8988T (cell line): ENCODE data around the gene MRPL37.

Source experiments
- DNase-seq: peaks from one replicate; pipeline ENCODE4 v3.0.0; 2011

Gene MRPL37

DNA sequence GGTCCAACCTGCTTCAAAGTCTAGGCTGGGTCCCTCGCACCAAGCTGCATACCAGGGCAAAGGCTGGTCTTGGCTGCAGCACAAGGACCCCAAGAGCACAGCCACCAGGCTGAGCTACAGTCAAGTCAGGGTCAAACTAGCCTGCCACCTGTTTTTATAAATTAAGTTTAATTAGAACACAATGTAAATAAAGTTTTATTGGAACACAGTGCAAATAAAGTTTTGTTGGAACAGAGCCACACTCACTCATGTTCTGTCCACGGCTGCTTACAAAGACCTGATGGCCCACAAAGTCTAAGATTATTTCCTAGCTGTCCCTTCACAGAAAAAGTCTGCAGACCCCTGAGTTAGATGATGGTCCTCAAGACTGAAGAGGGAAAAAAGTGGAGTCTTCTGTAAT, 66.2 kb downstream of the MRPL37 start:
- no peak for DNase-seq

DNA sequence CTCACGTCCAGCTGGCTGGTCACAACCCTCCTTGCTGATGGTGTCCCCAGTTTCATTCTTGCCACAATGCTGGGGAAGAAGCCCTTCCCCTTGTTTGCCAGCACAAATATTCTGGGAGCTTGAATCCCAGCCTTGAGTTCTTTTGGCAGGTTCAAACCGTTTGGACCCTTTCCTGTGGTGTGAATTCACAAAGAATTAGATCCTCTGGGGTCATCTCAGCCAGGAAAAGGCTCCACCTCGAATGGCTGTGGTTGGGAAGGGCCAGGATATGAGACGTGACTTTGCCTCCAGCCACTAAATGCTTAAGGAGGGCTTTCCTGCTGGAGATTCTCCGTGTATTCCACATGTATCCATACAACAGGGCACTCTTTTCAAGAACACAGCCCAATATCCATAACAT, 66.9 kb downstream of the MRPL37 start:
- DNase-seq: no peak
